Esophagus squamous epithelium (tissue), 5 donors: ENCODE data around the gene RPLP1. TPM values are rescaled to one million over a fixed set of nuclear protein-coding genes. Genes with fewer than 3 reads are reported as not detected.

Experiments
- DNase-seq: peaks from one replicate; lab custom pipeline; 2025; lab: John Stamatoyannopoulos, UW
- H3K27ac ChIP-seq, 4 donors: fragments of 200-600 bp; sonication (generic); one replicate each; pipeline ENCODE4 v1.5.1; 2016 to 2019; ENCODE audit warnings: mild to moderate bottlenecking in 1 of 4
- H3K27me3 ChIP-seq, 4 donors: fragments of 200-600 bp; sonication (generic); 1 replicate in 3 of 4; 2 replicates in 1 of 4; pipeline versions ENCODE4 v1.5.1 to v1.6.0; 2017 to 2021; ENCODE audit warnings: antibody characterized with exemption in 1 of 4
- H3K36me3 ChIP-seq, 3 donors: fragments of 200-600 bp; sonication (generic); one replicate each; pipeline ENCODE4 v1.5.1; 2016 to 2019
- H3K4me1 ChIP-seq, 3 donors: fragments of 200-600 bp; sonication (generic); one replicate each; pipeline ENCODE4 v1.5.1; 2017 to 2019
- H3K4me3 ChIP-seq, 4 donors: fragments of 200-600 bp; sonication (generic); 1 replicate in 3 of 4; 2 replicates in 1 of 4; pipeline ENCODE4 v1.5.1; 2016 to 2019; ENCODE audit warnings: mild to moderate bottlenecking in 2 of 4, moderate library complexity in 1 of 4
- H3K9me3 ChIP-seq, 3 donors: fragments of 200-600 bp; sonication (generic); one replicate each; pipeline ENCODE4 v1.5.1; 2016 to 2019
- POLR2A ChIP-seq, 4 donors: fragments of 450-650 bp; IDR thresholded peaks; one replicate each; pipeline ENCODE4 v1.6.1; 2017; ENCODE audit warnings: antibody characterized with exemption in 4 of 4, mild to moderate bottlenecking in 4 of 4, moderate library complexity in 3 of 4
- WGBS, 2 donors: methylation state at CpG; one replicate each; pipeline ENCODE4 v1.1.5; 2018; 5-methylcytosine and 5-hydroxymethylcytosine counted together
- intact Hi-C: fragments of 100-400 bp; cut with DNase I; formaldehyde crosslinking; loops from one replicate; pipeline ENCODE4 v1.15.0; 2022
- total RNA-seq, 4 donors: library from RNA; depleted of rRNA; stranded (reverse); fragments of >200 nt; gene quantifications; one replicate each; pipeline ENCODE4 v1.1.0, GENCODE V29; 2016
- TF ChIP-seq, protein P1 (sequence below), 6 experiments: fragments of 450-650 bp in 4 of 6; fragments of 200-600 bp in 2 of 6; sonication (generic) in 2 of 6; IDR thresholded peaks; one replicate each; pipeline ENCODE4 v1.5.1; 2016 to 2019; ENCODE audit warnings: antibody characterized with exemption in 6 of 6, mild to moderate bottlenecking in 4 of 6, moderate library complexity in 4 of 6
- donor health status: DM: yes; HTN: yes; CAD: no.

The RPLP1 gene
- total RNA-seq, 4 donors from 2014 or later, result 358 to 1,172 (median 586) TPM

DNA sequence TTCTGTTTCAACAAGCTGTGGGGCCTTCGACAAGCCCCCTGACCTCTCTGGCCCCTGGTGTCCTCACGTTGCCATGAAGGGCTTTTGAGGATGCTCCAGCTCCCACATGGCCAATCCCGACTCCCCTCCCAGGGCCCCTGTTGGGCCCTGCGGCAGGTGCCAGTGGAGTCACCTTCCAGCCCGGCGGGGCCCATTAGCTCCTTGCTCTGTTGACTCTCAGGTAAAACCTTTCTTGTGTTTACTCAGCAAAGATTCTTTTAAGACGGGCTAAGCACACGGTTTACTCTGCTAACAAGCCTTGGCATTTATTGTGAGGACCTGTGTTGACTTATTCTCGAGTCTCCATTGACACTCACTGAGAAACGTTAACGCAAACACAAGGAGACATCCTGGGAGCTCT is 15.0 kb downstream of the RPLP1 start:
- no peak for TF ChIP-seq POLR2A (IDR thresholded peaks at IDR 0.05)
- TF ChIP-seq, protein P1, sequence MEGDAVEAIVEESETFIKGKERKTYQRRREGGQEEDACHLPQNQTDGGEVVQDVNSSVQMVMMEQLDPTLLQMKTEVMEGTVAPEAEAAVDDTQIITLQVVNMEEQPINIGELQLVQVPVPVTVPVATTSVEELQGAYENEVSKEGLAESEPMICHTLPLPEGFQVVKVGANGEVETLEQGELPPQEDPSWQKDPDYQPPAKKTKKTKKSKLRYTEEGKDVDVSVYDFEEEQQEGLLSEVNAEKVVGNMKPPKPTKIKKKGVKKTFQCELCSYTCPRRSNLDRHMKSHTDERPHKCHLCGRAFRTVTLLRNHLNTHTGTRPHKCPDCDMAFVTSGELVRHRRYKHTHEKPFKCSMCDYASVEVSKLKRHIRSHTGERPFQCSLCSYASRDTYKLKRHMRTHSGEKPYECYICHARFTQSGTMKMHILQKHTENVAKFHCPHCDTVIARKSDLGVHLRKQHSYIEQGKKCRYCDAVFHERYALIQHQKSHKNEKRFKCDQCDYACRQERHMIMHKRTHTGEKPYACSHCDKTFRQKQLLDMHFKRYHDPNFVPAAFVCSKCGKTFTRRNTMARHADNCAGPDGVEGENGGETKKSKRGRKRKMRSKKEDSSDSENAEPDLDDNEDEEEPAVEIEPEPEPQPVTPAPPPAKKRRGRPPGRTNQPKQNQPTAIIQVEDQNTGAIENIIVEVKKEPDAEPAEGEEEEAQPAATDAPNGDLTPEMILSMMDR (IDR thresholded peaks at IDR 0.05), result no peak
- intact Hi-C loops, result no loop called here
- Histone ChIP-seq H3K36me3 (no peaks in the 10 kb centered on the region), H3K4me3 (no peak overlapping the region), H3K27me3 (peaks cover 0 to 7% (median 0%) of the 10 kb centered on the region in 4 donors), H3K27ac (peak overlapping the region; percentile 26 to 73 (median 65)), H3K4me1 (peaks cover 21 to 69% (median 36%) of the 10 kb centered on the region in 3 donors), H3K9me3 (no peaks in the 10 kb centered on the region)
- 49 to 50% methylated on average over 7 to 11 of the region's 11 CpGs for WGBS, 2 donors
- DNase-seq, result no peak

DNA sequence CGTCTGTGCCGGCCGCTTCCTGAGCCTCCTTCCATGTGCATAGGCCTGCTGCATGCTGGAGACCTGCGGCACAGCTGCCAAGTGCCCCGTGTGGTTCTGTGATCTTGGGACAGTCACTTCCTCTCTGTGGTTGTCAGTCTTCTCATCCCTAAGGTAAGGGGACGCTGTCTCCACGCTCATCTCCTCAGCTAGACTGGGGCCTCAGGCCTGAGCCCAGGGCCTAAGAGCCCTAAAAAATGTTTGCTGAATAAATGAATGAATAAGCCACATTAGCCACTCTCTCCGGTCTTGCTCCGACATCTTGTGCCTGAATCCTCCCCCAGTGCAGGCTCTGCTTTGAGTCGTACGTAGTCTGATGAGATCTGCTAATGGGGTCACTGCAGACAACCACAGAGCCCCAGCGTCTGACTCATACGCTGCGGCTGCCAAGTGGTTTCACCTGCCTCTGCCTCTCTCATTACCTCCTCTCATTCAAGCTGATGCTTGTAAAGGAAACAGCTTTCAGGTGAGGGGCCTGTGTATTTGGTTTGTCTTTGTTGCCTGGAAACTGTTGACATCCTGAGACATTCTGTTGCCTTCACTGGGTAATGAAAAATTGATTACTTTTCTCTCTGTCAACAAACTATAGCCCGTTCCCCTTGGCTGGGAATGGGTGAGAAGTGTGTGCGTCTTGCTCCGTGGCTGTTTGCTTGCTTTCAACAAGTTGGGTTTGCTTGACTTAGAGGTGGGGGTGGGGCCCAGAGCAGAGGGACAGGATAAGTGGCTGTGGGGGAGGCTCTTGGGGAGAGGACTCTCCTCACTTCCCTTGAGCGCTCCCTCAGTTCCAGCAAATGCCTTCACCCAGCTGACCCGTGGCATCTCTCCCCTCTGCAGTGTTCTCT is 15.9 kb downstream of the RPLP1 start:
- no peak for DNase-seq
- H3K27me3 ChIP-seq, result peaks cover 0 to 7% (median 0%) of the 10 kb centered on the region in 4 donors
- H3K36me3 ChIP-seq, result no peaks in the 10 kb centered on the region
- no peaks in the 10 kb centered on the region for H3K9me3 ChIP-seq
- H3K4me1 ChIP-seq, result peaks cover 17 to 62% (median 32%) of the 10 kb centered on the region in 3 donors
- no peak overlapping the region for H3K4me3 ChIP-seq
- TF ChIP-seq, protein P1 (IDR thresholded peaks at IDR 0.05), result no peak
- H3K27ac ChIP-seq, result peak overlapping the region; percentile 44 to 73 (median 65)
- intact Hi-C loops, result no loop called here
- WGBS, 2 donors, result 37 to 39% methylated on average over 16 to 19 of the region's 19 CpGs

DNA sequence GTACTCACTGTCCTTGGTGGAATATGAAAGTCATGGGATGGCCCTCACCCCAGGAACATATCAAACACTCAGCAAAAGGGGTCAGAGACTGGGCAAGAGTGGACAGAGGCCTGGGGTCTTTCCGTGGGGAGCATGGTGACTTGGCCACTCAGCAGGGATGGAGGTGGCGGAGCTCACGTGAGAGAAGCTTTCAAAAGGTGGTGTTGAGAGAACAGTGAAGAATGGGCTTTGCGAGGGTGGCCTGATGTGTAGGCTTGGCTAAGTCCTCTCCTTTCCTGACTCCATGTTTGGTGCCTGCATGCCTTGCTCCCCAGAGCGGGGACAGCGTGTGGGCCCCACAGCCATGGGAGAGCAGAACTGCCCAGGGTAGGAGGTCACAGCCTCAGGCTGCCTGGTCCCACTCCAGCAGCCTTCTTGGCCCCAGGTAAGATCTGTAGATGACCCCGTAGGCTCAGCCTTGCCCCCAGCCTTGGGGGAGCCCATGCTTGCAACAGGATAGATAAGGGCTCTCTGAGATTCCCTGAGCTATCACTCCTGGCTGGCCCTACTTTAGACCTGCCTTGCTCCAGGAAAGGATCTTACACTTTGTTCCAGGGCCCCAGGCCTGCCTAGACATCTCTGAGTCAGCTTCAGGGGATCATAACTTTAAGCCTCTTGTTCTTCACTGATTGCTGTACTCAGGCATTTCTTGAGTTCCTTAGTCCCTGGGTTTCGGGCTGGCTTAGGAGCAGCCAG is 17.0 kb downstream of the RPLP1 start:
- Histone ChIP-seq H3K27me3 (peaks cover 0 to 12% (median 0%) of the 10 kb centered on the region in 4 donors), H3K27ac (peak overlapping the region in 2 of 4 donors; percentile 14 to 73), H3K36me3 (no peaks in the 10 kb centered on the region), H3K4me1 (peaks cover 16 to 58% (median 32%) of the 10 kb centered on the region in 3 donors), H3K4me3 (no peak overlapping the region), H3K9me3 (no peaks in the 10 kb centered on the region)
- intact Hi-C loops, result loop anchor here (10.0 kb wide), 1 partner anchor 1015 kb away; no protein-coding TSS in a partner anchor
- 88 to 95% methylated on average over 7 of the region's 8 CpGs for WGBS, 2 donors
- no peak for DNase-seq
- no peak for TF ChIP-seq POLR2A (IDR thresholded peaks at IDR 0.05)
- TF ChIP-seq, protein P1 (IDR thresholded peaks at IDR 0.05), result no peak

DNA sequence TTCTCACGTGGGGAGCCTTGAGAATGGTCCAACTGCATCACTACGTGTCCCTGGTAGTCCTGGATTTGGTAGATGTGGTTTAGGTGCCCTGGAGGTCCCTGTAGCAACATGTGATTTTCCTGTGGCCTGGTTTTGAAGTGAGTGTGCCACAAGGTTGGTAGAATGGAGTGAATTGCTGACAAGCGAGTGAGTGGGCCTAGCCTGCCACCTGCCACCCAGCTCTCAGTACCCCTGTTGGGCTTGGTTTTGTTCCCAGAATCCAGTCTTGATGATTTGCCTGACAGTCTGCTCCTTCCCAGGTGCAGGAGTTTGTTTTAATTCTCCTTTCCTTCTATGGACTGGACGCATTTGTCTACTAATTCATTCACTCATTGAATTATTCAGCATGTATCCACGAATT is 19.4 kb downstream of the RPLP1 start:
- peaks cover 0 to 19% (median 0%) of the 10 kb centered on the region in 4 donors for H3K27me3 ChIP-seq
- WGBS, 2 donors, result 77 to 82% methylated on average over 5 of the region's 5 CpGs
- H3K36me3 ChIP-seq, result no peaks in the 10 kb centered on the region
- no peak for DNase-seq
- intact Hi-C loops, result loop anchor here (10.0 kb wide), 1 partner anchor 1013 kb away; no protein-coding TSS in a partner anchor
- peaks cover 12 to 39% (median 21%) of the 10 kb centered on the region in 3 donors for H3K4me1 ChIP-seq
- no peak for TF ChIP-seq POLR2A (IDR thresholded peaks at IDR 0.05)
- TF ChIP-seq, protein P1 (IDR thresholded peaks at IDR 0.05), result no peak
- no peak overlapping the region for H3K27ac ChIP-seq
- no peaks in the 10 kb centered on the region for H3K9me3 ChIP-seq
- no peak overlapping the region for H3K4me3 ChIP-seq
